Liver (tissue), 9 donors: ENCODE data around the gene VASN. TPM values are rescaled to one million over a fixed set of nuclear protein-coding genes. Genes with fewer than 3 reads are reported as not detected.

ENCODE experiments used
- DNase-seq: peaks from one replicate; pipeline ENCODE4 v3.0.0-alpha.2; 2017; ENCODE audit warnings: low spot score
- H3K27ac ChIP-seq, 2 donors: one replicate each; pipeline ENCODE4 v1.7.0; 2013; ENCODE audit warnings: inconsistent platforms in 2 of 2, low read length in 2 of 2, control low read depth in 1 of 2, low read depth in 1 of 2, mild to moderate bottlenecking in 1 of 2
- H3K27me3 ChIP-seq, 4 donors: one replicate each; pipeline versions ENCODE4 v1.6.1 to v1.7.0; 2013; ENCODE audit warnings: low read length in 3 of 4, inconsistent platforms in 1 of 4, mild to moderate bottlenecking in 1 of 4, moderate library complexity in 1 of 4; ENCODE audit not compliant: control insufficient read depth in 4 of 4, insufficient read depth in 4 of 4
- H3K36me3 ChIP-seq, 4 donors: one replicate each; pipeline versions ENCODE4 v1.6.1 to v1.7.0; 2013; ENCODE audit warnings: low read length in 3 of 4, mild to moderate bottlenecking in 3 of 4, low read depth in 1 of 4, moderate library complexity in 1 of 4; ENCODE audit not compliant: control insufficient read depth in 4 of 4, insufficient read depth in 3 of 4
- H3K4me1 ChIP-seq, 4 donors: one replicate each; pipeline versions ENCODE4 v1.6.1 to v1.7.0; 2013; ENCODE audit warnings: low read length in 3 of 4, mild to moderate bottlenecking in 3 of 4, moderate library complexity in 1 of 4; ENCODE audit not compliant: control insufficient read depth in 4 of 4, insufficient read depth in 4 of 4
- H3K4me3 ChIP-seq, 3 donors: one replicate each; pipeline versions ENCODE4 v1.6.1 to v1.7.0; 2013; ENCODE audit warnings: low read length in 3 of 3, control low read depth in 1 of 3, low read depth in 1 of 3, mild to moderate bottlenecking in 1 of 3
- H3K9ac ChIP-seq, 2 donors: one replicate each; pipeline ENCODE4 v1.7.0; 2013; ENCODE audit warnings: low read length in 2 of 2, mild to moderate bottlenecking in 2 of 2, moderate library complexity in 2 of 2, control low read depth in 1 of 2, low read depth in 1 of 2
- H3K9me3 ChIP-seq, 4 donors: one replicate each; pipeline versions ENCODE4 v1.6.1 to v1.7.0; 2013; ENCODE audit warnings: low read length in 3 of 4; ENCODE audit not compliant: control insufficient read depth in 4 of 4
- ATF3 ChIP-seq: IDR thresholded peaks from 2 replicates; pipeline ENCODE4 v1.6.1; 2016; ENCODE audit warnings: antibody characterized with exemption
- EGR1 ChIP-seq, 2 donors: IDR thresholded peaks; 2 replicates each; pipeline ENCODE4 v1.6.1; 2016 to 2018; ENCODE audit warnings: antibody characterized with exemption in 2 of 2, low read depth in 2 of 2
- FOXA1 ChIP-seq: IDR thresholded peaks from 2 replicates; pipeline ENCODE4 v1.6.1; 2016; ENCODE audit warnings: antibody characterized with exemption
- FOXA2 ChIP-seq: IDR thresholded peaks from 2 replicates; pipeline ENCODE4 v1.6.1; 2016; ENCODE audit warnings: antibody characterized with exemption
- GABPA ChIP-seq, 2 donors: IDR thresholded peaks in 1 of 2; conservative IDR thresholded peaks in 1 of 2; 2 replicates each; pipeline ENCODE4 v1.6.1; 2016; ENCODE audit warnings: antibody characterized with exemption in 2 of 2, mild to moderate bottlenecking in 1 of 2, moderate library complexity in 1 of 2
- HNF4A ChIP-seq, 2 donors: conservative IDR thresholded peaks; 2 replicates each; pipeline ENCODE4 v1.6.1; 2016; ENCODE audit warnings: antibody characterized with exemption in 2 of 2, mild to moderate bottlenecking in 2 of 2
- HNF4G ChIP-seq: IDR thresholded peaks from 2 replicates; pipeline ENCODE4 v1.6.1; 2016; ENCODE audit warnings: antibody characterized with exemption
- JUND ChIP-seq, 2 donors: IDR thresholded peaks; 2 replicates each; pipeline ENCODE4 v1.6.1; 2016; ENCODE audit warnings: antibody characterized with exemption in 2 of 2
- MAX ChIP-seq: IDR thresholded peaks from 2 replicates; pipeline ENCODE4 v1.6.1; 2016; ENCODE audit warnings: antibody characterized with exemption
- NR2F2 ChIP-seq: IDR thresholded peaks from 2 replicates; pipeline ENCODE4 v1.6.1; 2016; ENCODE audit warnings: antibody characterized with exemption
- RAD21 ChIP-seq, 2 donors: IDR thresholded peaks; 2 replicates each; pipeline ENCODE4 v1.6.1; 2016; ENCODE audit warnings: antibody characterized with exemption in 2 of 2, mild to moderate bottlenecking in 2 of 2
- REST ChIP-seq: IDR thresholded peaks from 2 replicates; pipeline ENCODE4 v1.6.1; 2016; ENCODE audit warnings: antibody characterized with exemption, mild to moderate bottlenecking
- RXRA ChIP-seq, 2 donors: IDR thresholded peaks; 2 replicates each; pipeline ENCODE4 v1.6.1; 2017 to 2018; ENCODE audit warnings: antibody characterized with exemption in 2 of 2, mild to moderate bottlenecking in 1 of 2
- SP1 ChIP-seq: IDR thresholded peaks from 2 replicates; pipeline ENCODE4 v1.6.1; 2018; ENCODE audit warnings: antibody characterized with exemption, mild to moderate bottlenecking
- TAF1 ChIP-seq: conservative IDR thresholded peaks from 2 replicates; pipeline ENCODE4 v1.6.1; 2016; ENCODE audit warnings: antibody characterized with exemption, mild to moderate bottlenecking
- YY1 ChIP-seq: IDR thresholded peaks from 2 replicates; pipeline ENCODE4 v1.6.1; 2016; ENCODE audit warnings: antibody characterized with exemption, mild to moderate bottlenecking
- WGBS: extraction: QIAGEN DNeasy Blood & Tissue Kit; methylation state at CpG from one replicate; pipeline ENCODE4 v1.1.7; 2013; 5-methylcytosine and 5-hydroxymethylcytosine counted together
- polyA plus RNA-seq, 2 donors: library from polyadenylated mRNA; stranded (reverse) in 1 of 2; unstranded in 1 of 2; fragments of 200-250 nt in 1 of 2; fragments of >200 nt in 1 of 2; fragmentation: Nextera tagmentation in 1 of 2; extraction: Ambion mirVana in 1 of 2; gene quantifications; one replicate each; pipeline versions ENCODE4 v1.2.1 to v1.2.3, GENCODE V29; 2013 to 2015
- total RNA-seq, 2 donors: library from RNA; depleted of rRNA; stranded (reverse); fragments of >200 nt; gene quantifications; one replicate each; pipeline ENCODE4 v1.2.3, GENCODE V29; 2014
- TF ChIP-seq, protein P1 (sequence below): fragments of 150-350 bp; IDR thresholded peaks from 2 replicates; pipeline ENCODE4 v1.5.1; 2017; ENCODE audit warnings: improper control_type of control experiment, low read depth, low read length; ENCODE audit not compliant: missing input control
- donor health status: healthy.
- donor health status: healthy.
- donor health status: healthy.
- donor health status: healthy.
- donor health status: healthy.

The VASN gene
- total and polyA plus RNA-seq, 4 donors, result 6.2 to 26.9 (median 21.2) TPM

- no peak overlapping the region for H3K9ac ChIP-seq
- no peak for TF ChIP-seq EGR1 (IDR thresholded peaks at IDR 0.05; ENCODE audit: low read depth in 2 of 2)
- no peak for TF ChIP-seq RAD21 (IDR thresholded peaks at IDR 0.05)
- no peak for TF ChIP-seq GABPA (IDR thresholded peaks at IDR 0.05 in 1 of 2, conservative IDR thresholded peaks at IDR 0.05 in 1 of 2)
- no peak for TF ChIP-seq HNF4G
- TF ChIP-seq RXRA (IDR thresholded peaks at IDR 0.05), result no peak
- TF ChIP-seq, protein P1, sequence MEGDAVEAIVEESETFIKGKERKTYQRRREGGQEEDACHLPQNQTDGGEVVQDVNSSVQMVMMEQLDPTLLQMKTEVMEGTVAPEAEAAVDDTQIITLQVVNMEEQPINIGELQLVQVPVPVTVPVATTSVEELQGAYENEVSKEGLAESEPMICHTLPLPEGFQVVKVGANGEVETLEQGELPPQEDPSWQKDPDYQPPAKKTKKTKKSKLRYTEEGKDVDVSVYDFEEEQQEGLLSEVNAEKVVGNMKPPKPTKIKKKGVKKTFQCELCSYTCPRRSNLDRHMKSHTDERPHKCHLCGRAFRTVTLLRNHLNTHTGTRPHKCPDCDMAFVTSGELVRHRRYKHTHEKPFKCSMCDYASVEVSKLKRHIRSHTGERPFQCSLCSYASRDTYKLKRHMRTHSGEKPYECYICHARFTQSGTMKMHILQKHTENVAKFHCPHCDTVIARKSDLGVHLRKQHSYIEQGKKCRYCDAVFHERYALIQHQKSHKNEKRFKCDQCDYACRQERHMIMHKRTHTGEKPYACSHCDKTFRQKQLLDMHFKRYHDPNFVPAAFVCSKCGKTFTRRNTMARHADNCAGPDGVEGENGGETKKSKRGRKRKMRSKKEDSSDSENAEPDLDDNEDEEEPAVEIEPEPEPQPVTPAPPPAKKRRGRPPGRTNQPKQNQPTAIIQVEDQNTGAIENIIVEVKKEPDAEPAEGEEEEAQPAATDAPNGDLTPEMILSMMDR, result no peak
- no peak for TF ChIP-seq REST
- TF ChIP-seq TAF1, result no peak
- no peak for TF ChIP-seq NR2F2
- TF ChIP-seq ATF3, result no peak
- no peak for TF ChIP-seq SP1
- no peak for TF ChIP-seq JUND (IDR thresholded peaks at IDR 0.05)
- TF ChIP-seq FOXA1, result no peak
- no peak for TF ChIP-seq YY1
- TF ChIP-seq MAX, result no peak
- DNase-seq, result no peak
- 72% methylated on average over 15 of the region's 15 CpGs for WGBS
- H3K27ac ChIP-seq, result no peak overlapping the region
- no peak overlapping the region for H3K4me3 ChIP-seq
- no peaks in the 10 kb centered on the region for H3K27me3 ChIP-seq
- no peaks in the 10 kb centered on the region for H3K9me3 ChIP-seq
- H3K36me3 ChIP-seq, result peaks cover 0 to 17% (median 7%) of the 10 kb centered on the region in 4 donors
- peaks cover 22 to 69% (median 53%) of the 10 kb centered on the region in 4 donors for H3K4me1 ChIP-seq
Measured at GRCh38 chr16:4378161-4378666, 6.6 kb downstream of the VASN start.

GRCh38 chr16:4378999-4379690 lies 7.5 kb downstream of the VASN start:
- DNase-seq, result no peak
- Histone ChIP-seq H3K9ac (no peak overlapping the region), H3K36me3 (peaks cover 0 to 17% (median 7%) of the 10 kb centered on the region in 4 donors), H3K27me3 (no peaks in the 10 kb centered on the region), H3K27ac (no peak overlapping the region), H3K4me1 (peaks cover 22 to 60% (median 45%) of the 10 kb centered on the region in 4 donors), H3K4me3 (no peak overlapping the region), H3K9me3 (no peaks in the 10 kb centered on the region)
- WGBS, result 90% methylated on average over 21 of the region's 21 CpGs
- no peak for TF ChIP-seq TAF1
- no peak for TF ChIP-seq FOXA1
- TF ChIP-seq EGR1 (IDR thresholded peaks at IDR 0.05; ENCODE audit: low read depth in 2 of 2), result no peak
- TF ChIP-seq, protein P1, result no peak
- no peak for TF ChIP-seq JUND (IDR thresholded peaks at IDR 0.05)
- no peak for TF ChIP-seq FOXA2
- TF ChIP-seq HNF4A (conservative IDR thresholded peaks at IDR 0.05), result no peak
- TF ChIP-seq YY1, result no peak
